HFFc6 (cell line): ENCODE results near the gene DCN. TPM values are rescaled to one million over a fixed set of nuclear protein-coding genes. Genes with fewer than 3 reads are reported as not detected.

ENCODE experiments used
- DNase-seq: peaks from one replicate; pipeline ENCODE4 v3.0.0-alpha.2; 2018
- H3K27ac Mint-ChIP-seq: 2 replicates; pipeline ENCODE4 v1.8.0; 2020; ENCODE audit warnings: mild to moderate bottlenecking, mixed read lengths
- H3K27me3 Mint-ChIP-seq: 2 replicates; pipeline ENCODE4 v1.8.0; 2021; ENCODE audit warnings: mild to moderate bottlenecking, moderate library complexity, mixed read lengths; ENCODE audit not compliant: insufficient read depth
- H3K36me3 Mint-ChIP-seq: 2 replicates; pipeline ENCODE4 v1.8.0; 2021; ENCODE audit warnings: low read depth, mixed read lengths
- H3K4me1 Mint-ChIP-seq: 2 replicates; pipeline ENCODE4 v1.8.0; 2020; ENCODE audit warnings: low read depth, mixed read lengths
- H3K4me3 Mint-ChIP-seq: 2 replicates; pipeline ENCODE4 v1.8.0; 2020; ENCODE audit warnings: mild to moderate bottlenecking, moderate library complexity, mixed read lengths
- H3K9me3 Mint-ChIP-seq: 2 replicates; pipeline ENCODE4 v1.8.0; 2020; ENCODE audit warnings: mild to moderate bottlenecking, mixed read lengths
- CTCF ChIP-seq: fragments of 200-600 bp; sonication (generic); IDR thresholded peaks from 2 replicates; pipeline ENCODE4 v1.5.0; 2021; ENCODE audit warnings: antibody characterized with exemption, mild to moderate bottlenecking
- total RNA-seq, 6 experiments: library from RNA; stranded (reverse); fragmentation: NEBNext Ultra II Directional; extraction: Animal tissue kit (Norgen Biotek cat#: 25700); gene quantifications; 2 replicates in 1 of 6; 3 replicates in 5 of 6; pipeline ENCODE4 v1.2.3, GENCODE V29; 2021

The DCN gene
- total RNA-seq, 6 experiments from 2014 or later, result 20.4 to 58.8 (median 48.7) TPM

DNA sequence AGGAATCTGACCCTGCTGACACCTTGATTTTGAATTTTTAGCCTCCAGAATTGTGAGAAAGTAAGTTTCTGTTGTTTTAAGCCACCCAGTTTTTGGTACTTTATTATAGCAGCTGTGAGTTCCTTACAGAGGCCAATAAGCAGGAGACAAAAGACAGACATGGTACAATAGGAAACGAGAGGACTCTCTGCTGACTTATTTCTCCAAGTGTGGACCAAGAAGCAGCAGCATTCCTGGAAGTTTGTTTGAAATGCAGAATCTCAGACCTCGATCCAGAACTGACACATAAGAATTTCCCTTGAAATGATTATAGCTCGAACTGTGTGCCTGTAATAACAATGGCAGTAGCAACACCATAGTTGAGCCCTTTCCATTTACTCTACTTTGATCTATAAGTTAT lies 39.4 kb downstream of the DCN start:
- no peaks in the 10 kb centered on the region for H3K9me3 Mint-ChIP-seq
- DNase-seq, result no peak
- H3K4me1 Mint-ChIP-seq, result peaks cover 67% of the 10 kb centered on the region
- peaks cover 6% of the 10 kb centered on the region; the same call in 1 of the 2 replicates for H3K36me3 Mint-ChIP-seq
- H3K27ac Mint-ChIP-seq, result no peak overlapping the region
- H3K4me3 Mint-ChIP-seq, result no peak overlapping the region
- no peak for TF ChIP-seq CTCF
- no peaks in the 10 kb centered on the region; the same call in 1 of the 2 replicates for H3K27me3 Mint-ChIP-seq

- Mint-ChIP-seq H3K4me1 (peaks cover 76% of the 10 kb centered on the region), H3K27ac (peak overlapping the region; percentile 42), H3K27me3 (no peaks in the 10 kb centered on the region; the same call in 1 of the 2 replicates), H3K9me3 (no peaks in the 10 kb centered on the region), H3K36me3 (peaks cover 6% of the 10 kb centered on the region; the same call in 1 of the 2 replicates), H3K4me3 (no peak overlapping the region)
- no peak for TF ChIP-seq CTCF
- no peak for DNase-seq
Measured at GRCh38 chr12:91142221-91142631, 40.4 kb downstream of the DCN start.

DNA sequence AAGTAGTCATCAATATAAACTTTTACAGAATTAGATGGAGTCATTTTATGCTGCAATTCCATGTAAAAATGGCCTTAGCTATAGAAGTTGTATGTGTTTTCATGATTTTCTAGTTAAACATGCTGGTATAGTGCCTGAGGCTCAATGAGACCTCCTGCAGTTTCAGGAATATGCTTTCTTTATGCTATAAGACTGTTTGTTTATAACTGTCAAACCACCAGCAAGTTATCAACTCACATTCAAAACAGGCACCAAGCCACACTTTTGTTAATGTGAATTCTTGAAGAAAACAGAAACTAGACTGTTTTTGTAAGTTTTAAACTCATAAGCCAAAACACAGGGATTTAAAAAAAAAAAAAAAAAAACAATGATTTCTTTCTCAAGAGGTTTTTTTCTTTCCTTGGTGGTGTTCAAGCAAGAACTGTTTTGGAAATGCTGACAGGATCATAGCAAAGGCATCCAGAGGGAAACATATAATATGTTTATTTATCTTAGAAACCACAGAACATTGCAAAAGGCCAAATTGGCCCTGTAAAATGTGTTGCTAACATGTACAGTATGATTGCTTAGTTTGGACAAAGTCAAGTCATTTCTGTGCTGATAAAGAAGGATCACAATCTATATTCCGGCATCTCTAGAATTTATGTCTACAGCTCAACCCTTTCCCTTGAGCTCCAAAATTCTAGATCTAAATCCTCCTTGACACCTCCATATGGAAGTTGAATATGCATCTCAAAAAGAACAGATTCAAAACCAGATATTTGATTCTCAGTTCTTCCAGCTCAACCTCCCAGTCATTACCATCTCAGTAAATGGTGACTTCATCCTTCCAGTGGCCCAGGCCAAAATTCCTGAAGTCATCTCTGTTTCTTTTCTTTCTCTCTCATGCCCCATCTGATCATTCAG lies 42.3 kb downstream of the DCN start:
- no peak for TF ChIP-seq CTCF
- peak; percentile 94 for DNase-seq
- Mint-ChIP-seq H3K9me3 (no peaks in the 10 kb centered on the region), H3K27me3 (no peaks in the 10 kb centered on the region; the same call in 1 of the 2 replicates), H3K4me3 (peak overlapping the region; percentile 41), H3K36me3 (peaks cover 7% of the 10 kb centered on the region; the same call in 1 of the 2 replicates), H3K27ac (peak overlapping the region; percentile 87), H3K4me1 (peaks cover 76% of the 10 kb centered on the region)

DNA sequence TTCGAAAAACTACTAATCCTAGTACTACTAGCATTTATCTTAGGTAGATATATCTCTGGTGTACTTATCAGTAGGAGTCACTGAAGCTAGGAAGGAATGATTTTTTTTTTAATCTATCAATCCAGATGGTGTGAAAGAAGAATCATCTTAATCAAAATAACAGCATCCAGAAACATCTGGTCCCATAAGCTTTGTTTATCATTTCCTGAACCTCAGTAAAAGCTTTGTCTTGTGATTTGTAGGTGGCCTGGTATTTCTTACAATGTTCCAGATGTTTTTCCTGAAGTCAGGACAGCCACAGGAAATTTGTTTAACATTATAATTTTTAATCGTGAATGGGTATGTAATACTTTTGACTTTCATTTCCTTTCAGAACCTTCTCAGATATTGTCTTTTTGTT lies 43.3 kb downstream of the DCN start:
- H3K4me1 Mint-ChIP-seq, result peaks cover 74% of the 10 kb centered on the region
- H3K4me3 Mint-ChIP-seq, result peak overlapping the region; percentile 7; the same call in 1 of the 2 replicates

More for the DNA sequence above, 43.3 kb downstream of the DCN start:
- TF ChIP-seq CTCF, result no peak
- H3K27ac Mint-ChIP-seq, result peak overlapping the region; percentile 40
- DNase-seq, result no peak
- no peaks in the 10 kb centered on the region for H3K9me3 Mint-ChIP-seq
- H3K27me3 Mint-ChIP-seq, result no peaks in the 10 kb centered on the region; the same call in 1 of the 2 replicates
- peaks cover 9% of the 10 kb centered on the region; the same call in 1 of the 2 replicates for H3K36me3 Mint-ChIP-seq
